GM19455 (cell line): Measurements from ENCODE around the gene GSX2.
"Not testable (repeated sequence)": the region's sequence is repeated elsewhere in the genome, so short reads cannot be mapped to it uniquely, and the experiment has no call there.

Source experiments
- ATAC-seq: cut with Tn5 transposase; IDR thresholded peaks from one replicate; pipeline ENCODE4 v1.9.1; 2021; ENCODE audit not compliant: unreplicated experiment

GSX2 gene

DNA sequence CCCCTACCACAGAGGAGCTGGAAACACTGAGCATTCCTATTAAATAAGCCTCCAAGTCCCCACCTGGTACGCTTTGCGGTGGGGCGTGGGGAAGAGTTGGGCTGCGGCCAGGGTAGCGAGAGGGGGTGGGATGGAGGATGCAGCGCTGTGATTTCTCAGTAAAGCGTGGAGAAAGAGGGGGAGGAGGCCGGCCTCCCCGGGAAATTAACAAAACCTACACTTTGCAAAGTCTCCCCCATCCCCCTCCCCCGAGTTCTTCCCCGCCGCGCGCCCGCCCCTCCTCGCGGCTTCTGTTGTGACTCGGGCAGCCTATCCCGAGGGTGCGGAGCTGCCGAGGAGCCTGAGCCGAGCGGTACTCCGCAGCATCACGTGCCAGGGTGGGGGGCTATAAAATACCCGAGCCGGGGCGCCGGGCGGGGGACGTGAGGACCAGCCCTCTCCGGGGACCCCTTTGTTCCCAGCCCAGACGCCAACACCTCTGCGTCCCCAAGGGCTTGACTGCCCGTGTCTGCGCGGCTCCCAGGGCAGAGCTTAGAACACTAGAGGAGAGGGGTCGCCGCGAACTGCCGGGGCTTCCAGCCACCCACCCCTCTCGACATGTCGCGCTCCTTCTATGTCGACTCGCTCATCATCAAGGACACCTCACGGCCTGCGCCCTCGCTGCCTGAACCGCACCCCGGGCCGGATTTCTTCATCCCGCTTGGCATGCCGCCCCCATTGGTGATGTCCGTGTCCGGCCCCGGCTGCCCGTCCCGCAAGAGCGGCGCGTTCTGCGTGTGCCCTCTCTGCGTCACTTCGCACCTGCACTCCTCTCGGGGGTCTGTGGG lies at the start of gene GSX2:
TSS of gene GSX2 (plus strand) at position 416 of the 827 bp plus-strand sequence. CDS start at position 598, 182 bp downstream.
- no peak for ATAC-seq

DNA sequence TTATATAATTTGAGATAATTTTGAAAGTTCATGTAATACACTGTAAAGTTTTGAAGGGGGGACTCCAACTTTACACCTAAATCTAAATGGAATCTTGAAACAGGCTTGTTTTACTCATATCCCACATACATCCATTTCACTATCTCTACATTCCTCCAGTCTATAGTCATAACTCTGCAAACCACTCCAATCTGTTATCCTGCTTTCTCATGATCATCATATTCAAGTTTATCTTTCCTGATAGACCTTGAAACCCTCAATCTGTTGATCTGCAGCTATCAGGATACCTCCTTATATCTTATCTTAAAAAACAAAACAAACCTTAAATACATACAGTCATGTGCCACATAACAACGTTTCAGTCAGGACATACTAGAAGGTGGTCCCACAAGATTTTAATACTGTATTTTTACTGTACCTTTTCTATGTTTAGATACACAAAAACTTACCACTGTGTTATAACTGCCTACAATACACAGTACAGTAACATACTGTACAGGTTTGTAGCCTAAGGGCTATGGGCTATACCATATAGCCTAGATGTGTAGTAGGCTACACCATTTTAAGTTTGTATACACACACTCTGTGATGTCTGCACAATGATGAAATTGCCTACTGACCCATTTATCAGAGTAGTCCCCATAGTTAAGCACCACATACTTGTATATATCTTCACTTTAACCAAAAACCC lies 49.6 kb upstream of the GSX2 start:
- ATAC-seq: no peak

- ATAC-seq: not testable (repeated sequence)
Measured at GRCh38 chr4:54053322-54053721, 46.6 kb upstream of the GSX2 start.

DNA sequence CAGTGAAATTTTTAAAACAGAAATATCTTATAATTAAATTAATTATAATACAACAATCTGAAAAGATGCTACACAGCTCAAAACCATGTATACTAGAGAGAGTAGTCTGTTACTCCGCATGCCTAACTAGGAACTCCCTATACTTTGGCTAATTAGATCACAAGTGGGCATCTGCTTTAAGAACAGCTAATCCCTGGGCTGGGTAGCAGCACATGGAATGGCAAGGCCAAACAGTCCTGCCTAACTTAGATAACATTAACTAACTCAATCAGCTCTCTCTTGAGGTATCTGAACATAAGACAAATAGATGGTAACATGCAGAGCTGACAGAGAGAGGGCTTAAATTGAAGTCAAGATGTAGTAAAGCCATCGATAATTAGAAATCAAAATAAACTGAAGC lies 45.5 kb upstream of the GSX2 start:
- ATAC-seq: no peak

GRCh38 chr4:54055494-54055893 lies 44.5 kb upstream of the GSX2 start:
- ATAC-seq: no peak

DNA sequence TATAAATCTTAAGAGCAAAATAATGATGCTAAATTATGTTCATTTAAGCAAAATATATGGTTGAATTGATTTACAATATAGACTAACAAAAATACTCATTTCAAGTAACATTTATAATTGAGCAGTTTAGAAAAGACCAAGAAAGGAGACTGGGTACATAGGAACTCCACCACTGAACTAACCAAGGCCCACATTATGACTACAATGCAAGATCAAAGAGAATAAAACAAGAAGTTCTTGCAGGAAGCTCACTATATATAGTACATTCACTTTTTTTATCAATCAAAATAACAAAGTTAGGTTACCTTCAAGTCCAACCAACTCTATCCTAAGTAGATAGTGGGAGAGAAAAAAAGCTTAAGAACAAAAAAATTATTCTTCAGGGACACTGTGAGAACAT lies 43.6 kb upstream of the GSX2 start:
- no peak for ATAC-seq

DNA sequence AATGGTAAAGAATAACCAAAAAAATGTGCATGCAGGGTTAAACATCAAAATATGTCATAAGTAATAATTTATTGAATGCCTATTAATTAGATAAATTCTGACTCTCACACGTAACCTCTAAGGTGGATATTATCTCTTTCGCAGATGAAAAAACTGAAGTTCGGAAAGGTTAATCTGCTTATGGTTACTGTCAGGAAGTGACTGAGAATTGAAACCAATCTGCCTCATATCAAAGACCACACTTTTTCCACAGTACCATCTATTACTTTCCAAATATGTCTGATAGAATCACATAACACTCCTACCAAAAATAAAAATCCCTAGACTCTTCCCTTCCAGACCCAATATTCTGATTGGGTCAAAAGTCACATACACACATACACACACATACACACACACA lies 41.8 kb upstream of the GSX2 start:
- no peak for ATAC-seq

GRCh38 chr4:54060116-54060515 lies 39.8 kb upstream of the GSX2 start:
- no peak for ATAC-seq

- ATAC-seq: no peak
Measured at GRCh38 chr4:54061067-54061466, 38.9 kb upstream of the GSX2 start.

GRCh38 chr4:54061873-54062272 lies 38.1 kb upstream of the GSX2 start:
- ATAC-seq: no peak

DNA sequence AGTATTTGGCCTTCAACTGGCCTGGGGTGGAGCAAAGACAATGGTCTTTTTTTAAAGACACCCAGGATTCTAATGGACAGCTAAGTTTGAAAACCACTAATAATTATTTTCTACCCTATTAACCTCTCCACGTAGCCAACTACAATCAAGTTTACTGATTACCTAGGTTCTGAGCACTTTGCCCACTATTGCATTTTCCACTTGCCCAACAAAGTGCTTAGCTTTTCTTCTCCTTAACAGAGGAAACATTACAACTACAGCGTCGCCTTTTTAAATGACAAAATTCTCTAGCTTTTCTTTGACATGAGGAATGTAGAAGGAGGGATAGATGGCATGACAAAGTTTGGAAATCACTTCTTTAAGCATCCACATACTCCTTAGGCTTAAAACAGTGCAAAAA lies 37.6 kb upstream of the GSX2 start:
- no peak for ATAC-seq

GRCh38 chr4:54063229-54063628 lies 36.7 kb upstream of the GSX2 start:
- ATAC-seq: no peak

GRCh38 chr4:54063737-54064316 lies 36.1 kb upstream of the GSX2 start:
- ATAC-seq: peak; percentile 36

DNA sequence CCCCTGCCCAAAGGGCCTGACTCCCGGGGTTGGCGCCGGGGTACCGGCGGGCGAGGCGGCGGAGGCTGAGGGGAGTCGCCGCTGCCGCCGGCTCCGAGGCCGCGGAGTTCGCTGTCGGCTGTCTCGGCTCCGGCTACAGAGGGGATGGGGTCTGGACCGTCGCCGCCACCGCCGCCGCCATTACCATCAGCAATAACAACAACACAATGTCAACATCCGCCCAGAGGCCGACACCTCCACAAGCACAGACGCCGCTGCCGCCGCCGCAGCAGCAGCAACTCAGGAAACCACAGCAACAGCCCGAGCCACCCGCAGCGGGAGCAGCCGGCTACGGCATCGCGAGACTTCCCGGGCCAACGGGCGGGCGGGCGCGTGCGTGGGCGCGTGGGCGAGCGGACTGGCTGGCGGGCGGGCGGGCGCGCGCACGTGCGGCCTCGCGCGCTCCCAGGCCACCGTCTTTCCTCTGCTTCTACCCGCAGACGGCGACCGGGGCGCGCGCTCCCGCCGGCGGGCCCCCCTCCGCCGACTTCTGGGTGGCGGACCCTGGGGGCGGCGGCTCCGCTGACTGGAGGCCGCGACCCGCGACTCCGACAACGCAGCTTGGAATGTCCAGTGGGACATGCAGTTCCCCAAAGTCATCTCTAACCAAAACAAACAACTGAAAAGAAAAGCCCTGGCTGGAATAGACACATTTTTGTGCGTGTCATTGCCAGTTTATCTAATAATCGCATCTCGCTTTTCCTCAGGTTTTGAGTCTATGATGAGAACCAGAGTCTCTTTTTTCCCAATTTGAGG lies 35.4 kb upstream of the GSX2 start, which contains the start of gene CHIC2:
TSS of gene CHIC2 (minus strand) at position 289 of the 795 bp plus-strand sequence. CDS start 305 bp downstream, outside the sequence.
- peak; percentile 96 for ATAC-seq

- ATAC-seq: no peak
Measured at GRCh38 chr4:54065282-54066087, 34.5 kb upstream of the GSX2 start.

GRCh38 chr4:54066088-54066415 lies 33.9 kb upstream of the GSX2 start:
- no peak for ATAC-seq

DNA sequence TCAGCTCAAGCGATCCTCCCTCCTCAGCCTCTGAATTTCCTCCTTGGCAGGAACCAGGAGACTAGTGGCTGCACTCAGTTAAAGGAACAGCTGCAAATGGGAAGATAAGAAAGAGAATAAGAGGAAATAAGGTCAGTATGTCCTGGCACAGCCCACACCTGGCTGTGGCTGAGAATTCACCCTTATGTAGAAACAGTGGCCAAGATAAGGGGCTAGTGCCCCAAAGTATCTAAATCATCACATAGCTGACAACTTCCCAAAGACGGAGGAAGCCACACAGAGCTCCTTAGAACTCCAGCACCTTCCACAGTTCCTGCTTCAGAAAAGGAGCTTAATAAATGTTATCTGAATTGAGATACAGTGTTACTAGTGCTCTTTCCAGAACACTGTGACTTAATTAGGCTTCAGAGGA lies 33.2 kb upstream of the GSX2 start:
- no peak for ATAC-seq

DNA sequence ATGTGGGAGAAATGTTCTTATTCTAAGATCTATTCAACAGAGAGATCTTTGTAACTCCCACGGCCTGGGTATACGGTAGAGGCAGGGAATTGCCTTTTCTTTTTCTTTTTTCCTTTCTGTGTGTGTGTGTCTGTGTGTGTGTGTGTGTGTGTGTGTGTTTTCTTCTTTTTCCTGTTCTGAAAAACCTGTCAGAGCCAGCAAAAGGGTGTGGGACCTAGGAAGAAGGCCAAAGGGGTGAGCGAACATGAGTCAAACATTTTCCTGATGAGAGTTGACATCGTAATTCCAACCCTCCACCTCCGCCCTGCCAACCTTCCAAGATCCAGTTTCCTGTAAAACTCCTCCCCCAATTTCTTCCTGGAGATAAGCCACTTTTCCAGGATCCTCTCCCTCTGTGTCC lies 32.8 kb upstream of the GSX2 start:
- no peak for ATAC-seq

- ATAC-seq: no peak
Measured at GRCh38 chr4:54073271-54073880, 26.6 kb upstream of the GSX2 start.

DNA sequence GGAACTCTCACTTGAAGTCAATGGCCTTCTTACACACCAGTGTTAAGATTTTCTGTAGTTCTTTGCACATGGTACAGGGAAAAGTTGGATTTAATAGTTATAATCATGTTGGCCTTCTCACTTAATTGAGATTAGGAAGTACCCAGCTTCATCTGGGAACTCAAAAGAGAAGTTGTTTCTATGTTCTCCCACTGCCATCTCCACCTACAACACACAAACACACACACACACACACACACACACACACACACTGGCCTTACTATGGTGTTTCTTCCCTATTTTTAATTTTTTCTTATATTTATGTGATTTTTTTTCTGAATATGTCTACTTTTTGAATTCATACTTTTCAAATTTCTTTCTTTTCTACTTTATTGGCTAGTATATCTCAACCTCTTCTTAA lies 25.6 kb upstream of the GSX2 start:
- ATAC-seq: no peak
